Panc1 (cell line): ENCODE results near the gene SLC30A5. TPM values are rescaled to one million over a fixed set of nuclear protein-coding genes. Genes with fewer than 3 reads are reported as not detected.
"Not testable (repeated sequence)": the region's sequence is repeated elsewhere in the genome, so short reads cannot be mapped to it uniquely, and the experiment has no call there.

ENCODE experiments used
- ATAC-seq: fragments of 200-7000 bp; cut with Tn5 transposase; 2 replicates; pipeline ENCODE4 v1.9.1; 2020; ENCODE audit warnings: mild to moderate bottlenecking, moderate library complexity
- BruUV-seq: library from RNA; stranded (reverse); fragments of 400-500 nt; replicated peaks from 2 replicates; lab custom pipeline; 2021; lab: Mats Ljungman, UMichigan
- CTCF ChIA-PET: fragments of 300-600 bp; sonication (Branson Sonifier 250); formaldehyde crosslinking; loops from one replicate; lab custom pipeline; 2022; ENCODE audit warnings: antibody characterized with exemption; lab: Charles Lee
- POLR2A ChIA-PET: fragments of 300-600 bp; sonication (Branson Sonifier 250); formaldehyde crosslinking; loops from one replicate; lab custom pipeline; 2022; ENCODE audit warnings: antibody characterized with exemption; lab: Charles Lee
- DNase-seq: peaks from one replicate; pipeline ENCODE4 v3.0.0-alpha.2; 2010; ENCODE audit warnings: low read depth, low spot score
- H3K27ac ChIP-seq: 2 replicates; pipeline ENCODE4 v1.5.1; 2011; ENCODE audit warnings: mild to moderate bottlenecking, low read length, inconsistent platforms
- H3K27me3 ChIP-seq: fragments of 200-500 bp; sonication (Bioruptor generic); 2 replicates; pipeline ENCODE4 v1.6.0; 2014; ENCODE audit warnings: low read length, inconsistent platforms; ENCODE audit not compliant: control insufficient read depth, insufficient read depth
- H3K36me3 ChIP-seq: fragments of 200-500 bp; sonication (Bioruptor generic); 2 replicates; pipeline ENCODE4 v1.5.1; 2014; ENCODE audit warnings: inconsistent platforms, mild to moderate bottlenecking, low read length, moderate library complexity; ENCODE audit not compliant: control insufficient read depth, insufficient read depth
- H3K4me1 ChIP-seq: 2 replicates; pipeline ENCODE4 v1.5.1; 2011; ENCODE audit warnings: inconsistent platforms, mild to moderate bottlenecking, low read length, moderate library complexity; ENCODE audit not compliant: control insufficient read depth, insufficient read depth
- H3K4me3 ChIP-seq, 2 experiments: 2 replicates each; pipeline ENCODE4 v1.5.1; 2011 to 2012; ENCODE audit warnings: low read depth in 2 of 2, low read length in 2 of 2, mild to moderate bottlenecking in 2 of 2, inconsistent platforms in 1 of 2, moderate library complexity in 1 of 2
- H3K9me3 ChIP-seq: fragments of 200-500 bp; sonication (Bioruptor generic); 2 replicates; pipeline ENCODE4 v1.5.1; 2014; ENCODE audit warnings: low read depth, mild to moderate bottlenecking, inconsistent platforms, low read length, moderate library complexity; ENCODE audit not compliant: control insufficient read depth, insufficient read depth
- POLR2AphosphoS5 ChIP-seq: IDR thresholded peaks from 2 replicates; pipeline ENCODE4 v1.6.1; 2012; ENCODE audit warnings: mild to moderate bottlenecking, low read depth, low read length, moderate library complexity
- SIN3A ChIP-seq: IDR thresholded peaks from 2 replicates; pipeline ENCODE4 v1.6.1; 2012; ENCODE audit warnings: low read depth, mild to moderate bottlenecking, low read length, moderate library complexity, borderline replicate concordance; ENCODE audit not compliant: insufficient read depth
- TCF7L2 ChIP-seq: IDR thresholded peaks from 2 replicates; pipeline ENCODE4 v1.6.1; 2011; ENCODE audit warnings: mild to moderate bottlenecking, low read depth, low read length, inconsistent platforms
- in situ Hi-C: cut with HindIII; loops from 2 replicates; pipeline ENCODE4 v1.10.0; 2016; ENCODE audit warnings: low sequenced_read_pairs, low pct_unique_long_range_greater_than_20kb
- intact Hi-C: fragments of 100-400 bp; cut with micrococcal nuclease; formaldehyde crosslinking; loops from one replicate; pipeline ENCODE4 v1.10.0; 2022; ENCODE audit not compliant: unreplicated experiment
- total RNA-seq: library from RNA; stranded (reverse); gene quantifications from one replicate; pipeline ENCODE4 v1.2.1, GENCODE V29; 2021; ENCODE audit not compliant: unreplicated experiment
- TF ChIP-seq, protein P1 (sequence below): fragments of 450-650 bp; IDR thresholded peaks from 2 replicates; pipeline ENCODE4 v1.5.1; 2017; ENCODE audit warnings: mild to moderate bottlenecking
- TF ChIP-seq, protein P2 (sequence below), 2 experiments: IDR thresholded peaks; 2 replicates each; pipeline ENCODE4 v1.6.1; 2011 to 2012; ENCODE audit warnings: low read depth in 2 of 2, control low read depth in 1 of 2, low read length in 1 of 2, mild to moderate bottlenecking in 1 of 2, moderate library complexity in 1 of 2; ENCODE audit not compliant: insufficient read depth in 1 of 2

The SLC30A5 gene
- total RNA-seq, 1 experiment from 2014 or later, result 61.3 TPM

DNA sequence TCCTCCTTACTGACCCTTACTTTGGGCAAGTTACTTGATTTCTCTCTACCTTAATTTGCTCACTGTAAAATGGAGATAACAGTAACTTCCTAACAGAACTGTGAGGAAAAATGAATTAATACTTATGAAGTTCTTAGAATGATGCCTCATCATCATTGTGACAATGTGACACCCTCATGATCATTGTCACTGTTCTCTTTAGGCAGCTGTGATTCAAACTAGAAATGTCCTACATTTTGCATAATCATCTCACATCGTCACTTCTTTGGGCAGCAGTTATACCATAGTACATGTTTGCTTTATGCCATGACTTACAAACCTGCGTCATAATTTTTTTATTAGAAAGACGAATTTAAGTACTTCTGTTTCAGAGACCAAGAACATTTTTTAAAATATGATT, 9.7 kb downstream of the SLC30A5 start:
- TF ChIP-seq, protein P1, sequence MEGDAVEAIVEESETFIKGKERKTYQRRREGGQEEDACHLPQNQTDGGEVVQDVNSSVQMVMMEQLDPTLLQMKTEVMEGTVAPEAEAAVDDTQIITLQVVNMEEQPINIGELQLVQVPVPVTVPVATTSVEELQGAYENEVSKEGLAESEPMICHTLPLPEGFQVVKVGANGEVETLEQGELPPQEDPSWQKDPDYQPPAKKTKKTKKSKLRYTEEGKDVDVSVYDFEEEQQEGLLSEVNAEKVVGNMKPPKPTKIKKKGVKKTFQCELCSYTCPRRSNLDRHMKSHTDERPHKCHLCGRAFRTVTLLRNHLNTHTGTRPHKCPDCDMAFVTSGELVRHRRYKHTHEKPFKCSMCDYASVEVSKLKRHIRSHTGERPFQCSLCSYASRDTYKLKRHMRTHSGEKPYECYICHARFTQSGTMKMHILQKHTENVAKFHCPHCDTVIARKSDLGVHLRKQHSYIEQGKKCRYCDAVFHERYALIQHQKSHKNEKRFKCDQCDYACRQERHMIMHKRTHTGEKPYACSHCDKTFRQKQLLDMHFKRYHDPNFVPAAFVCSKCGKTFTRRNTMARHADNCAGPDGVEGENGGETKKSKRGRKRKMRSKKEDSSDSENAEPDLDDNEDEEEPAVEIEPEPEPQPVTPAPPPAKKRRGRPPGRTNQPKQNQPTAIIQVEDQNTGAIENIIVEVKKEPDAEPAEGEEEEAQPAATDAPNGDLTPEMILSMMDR, result no peak
- TF ChIP-seq, protein P2, sequence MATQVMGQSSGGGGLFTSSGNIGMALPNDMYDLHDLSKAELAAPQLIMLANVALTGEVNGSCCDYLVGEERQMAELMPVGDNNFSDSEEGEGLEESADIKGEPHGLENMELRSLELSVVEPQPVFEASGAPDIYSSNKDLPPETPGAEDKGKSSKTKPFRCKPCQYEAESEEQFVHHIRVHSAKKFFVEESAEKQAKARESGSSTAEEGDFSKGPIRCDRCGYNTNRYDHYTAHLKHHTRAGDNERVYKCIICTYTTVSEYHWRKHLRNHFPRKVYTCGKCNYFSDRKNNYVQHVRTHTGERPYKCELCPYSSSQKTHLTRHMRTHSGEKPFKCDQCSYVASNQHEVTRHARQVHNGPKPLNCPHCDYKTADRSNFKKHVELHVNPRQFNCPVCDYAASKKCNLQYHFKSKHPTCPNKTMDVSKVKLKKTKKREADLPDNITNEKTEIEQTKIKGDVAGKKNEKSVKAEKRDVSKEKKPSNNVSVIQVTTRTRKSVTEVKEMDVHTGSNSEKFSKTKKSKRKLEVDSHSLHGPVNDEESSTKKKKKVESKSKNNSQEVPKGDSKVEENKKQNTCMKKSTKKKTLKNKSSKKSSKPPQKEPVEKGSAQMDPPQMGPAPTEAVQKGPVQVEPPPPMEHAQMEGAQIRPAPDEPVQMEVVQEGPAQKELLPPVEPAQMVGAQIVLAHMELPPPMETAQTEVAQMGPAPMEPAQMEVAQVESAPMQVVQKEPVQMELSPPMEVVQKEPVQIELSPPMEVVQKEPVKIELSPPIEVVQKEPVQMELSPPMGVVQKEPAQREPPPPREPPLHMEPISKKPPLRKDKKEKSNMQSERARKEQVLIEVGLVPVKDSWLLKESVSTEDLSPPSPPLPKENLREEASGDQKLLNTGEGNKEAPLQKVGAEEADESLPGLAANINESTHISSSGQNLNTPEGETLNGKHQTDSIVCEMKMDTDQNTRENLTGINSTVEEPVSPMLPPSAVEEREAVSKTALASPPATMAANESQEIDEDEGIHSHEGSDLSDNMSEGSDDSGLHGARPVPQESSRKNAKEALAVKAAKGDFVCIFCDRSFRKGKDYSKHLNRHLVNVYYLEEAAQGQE (IDR thresholded peaks at IDR 0.05; ENCODE audit: insufficient read depth in 1 of 2, low read depth in 2 of 2, low read length in 1 of 2), result no peak
- TF ChIP-seq POLR2AphosphoS5 (no peak), TCF7L2 (no peak), SIN3A (no peak)
- Histone ChIP-seq H3K4me3 (no peak overlapping the region), H3K27ac (no peak overlapping the region), H3K9me3 (no peaks in the 10 kb centered on the region), H3K4me1 (no peaks in the 10 kb centered on the region), H3K36me3 (peaks cover 28% of the 10 kb centered on the region), H3K27me3 (no peaks in the 10 kb centered on the region)
- ATAC-seq, result no peak
- in situ Hi-C loops (no loop called here), intact Hi-C loops (no loop called here)
- ChIA-PET POLR2A (no interaction called here), CTCF (no interaction called here)
- no TSS peak for BruUV-seq
- DNase-seq, result no peak

DNA sequence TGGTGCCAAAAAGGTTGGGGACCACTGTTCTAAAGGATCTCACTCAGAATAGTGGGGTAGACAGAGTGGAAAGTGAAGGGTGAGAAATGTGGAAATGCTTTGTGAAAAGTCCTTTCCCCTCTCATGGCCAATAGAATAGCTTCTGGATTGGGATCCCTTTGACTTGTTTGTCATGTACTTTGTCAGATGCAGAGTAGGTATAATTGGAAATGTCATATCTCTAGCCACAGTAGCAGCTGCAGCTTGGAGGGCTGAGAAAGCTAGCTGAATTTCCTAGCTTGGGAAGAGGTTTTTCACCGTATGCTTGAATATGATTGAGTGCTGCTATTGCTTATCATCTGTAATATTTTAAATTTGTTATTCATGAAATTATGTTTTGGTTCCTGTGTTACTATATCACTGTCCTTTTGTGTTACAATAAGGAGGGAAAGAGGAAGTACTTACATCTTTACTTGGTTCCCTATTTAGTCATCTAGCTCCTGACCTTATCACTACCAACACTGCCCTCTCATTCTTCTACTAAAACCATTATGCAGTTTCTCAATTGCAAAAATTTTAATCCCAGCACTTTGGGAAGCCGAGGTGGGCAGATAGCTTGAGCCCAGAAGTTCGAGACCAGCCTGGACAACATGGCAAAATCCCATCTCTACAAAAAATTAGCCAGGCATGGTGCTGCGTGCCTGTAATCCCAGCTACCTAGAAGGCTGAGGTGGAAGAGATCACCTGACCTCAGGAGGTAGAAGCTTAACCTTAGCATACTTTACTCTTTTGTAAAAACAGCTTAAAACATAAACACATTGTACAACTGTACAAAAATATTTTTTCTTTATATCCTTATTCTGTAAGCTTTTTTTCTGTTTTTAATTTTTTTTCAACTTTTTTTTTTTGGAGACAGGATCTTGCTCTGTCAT, 12.4 kb downstream of the SLC30A5 start:
- CTCF ChIA-PET, result no interaction called here
- no peaks in the 10 kb centered on the region for H3K27me3 ChIP-seq
- in situ Hi-C loops (no loop called here), intact Hi-C loops (no loop called here)
- H3K36me3 ChIP-seq, result peaks cover 37% of the 10 kb centered on the region
- no peaks in the 10 kb centered on the region for H3K4me1 ChIP-seq
- TF ChIP-seq SIN3A (no peak), TCF7L2 (no peak), POLR2AphosphoS5 (no peak)
- TF ChIP-seq, protein P2 (IDR thresholded peaks at IDR 0.05; ENCODE audit: insufficient read depth in 1 of 2, low read depth in 2 of 2, low read length in 1 of 2), result no peak
- TF ChIP-seq, protein P1, result no peak
- no peak overlapping the region for H3K27ac ChIP-seq
- H3K4me3 ChIP-seq, result no peak overlapping the region
- DNase-seq (no peak), ATAC-seq (peak; percentile 30; the same call in 1 of the 2 replicates)
- POLR2A ChIA-PET, result interaction anchor here (0.7 kb wide), 1 partner anchor 21 kb away, joined by 3 read pairs; no protein-coding TSS in a partner anchor
- no TSS peak for BruUV-seq
- no peaks in the 10 kb centered on the region for H3K9me3 ChIP-seq

DNA sequence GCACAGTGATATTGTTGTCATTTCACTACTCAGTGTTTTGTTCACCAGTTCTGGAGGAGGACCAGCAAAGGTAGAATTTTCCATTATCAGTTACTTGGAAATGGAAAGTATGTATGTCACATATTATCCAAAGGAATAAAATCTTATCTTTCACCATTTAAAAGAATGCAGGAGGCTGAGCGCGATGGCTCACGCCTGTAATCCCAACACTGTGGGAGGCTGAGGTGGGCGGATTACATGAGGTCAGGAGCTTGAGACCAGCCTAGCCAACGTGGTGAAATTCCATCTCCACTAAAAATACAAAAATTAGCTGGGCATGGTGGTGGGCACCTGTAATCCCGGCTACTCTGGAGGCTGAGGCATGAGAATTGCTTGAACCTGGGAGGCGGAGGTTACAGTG, 14.6 kb downstream of the SLC30A5 start:
- H3K4me3 ChIP-seq, intact Hi-C loops, CTCF ChIA-PET, H3K27ac ChIP-seq, POLR2A ChIA-PET, H3K27me3 ChIP-seq, in situ Hi-C loops, BruUV-seq, ATAC-seq, H3K9me3 ChIP-seq, DNase-seq, H3K4me1 ChIP-seq: not testable (repeated sequence)
- H3K36me3 ChIP-seq, result peaks cover 41% of the 10 kb centered on the region
